HepG2 (cell line): ENCODE results near the gene TSPAN17. TPM values are rescaled to one million over a fixed set of nuclear protein-coding genes. Genes with fewer than 3 reads are reported as not detected.

Experiments
- CTCF ChIP-seq: sonication (generic); formaldehyde crosslinking; IDR thresholded peaks from 2 replicates; pipeline ENCODE4 v1.5.0; 2020; ENCODE audit warnings: mild to moderate bottlenecking, missing genetic modification reagents, moderate library complexity
- DMAP1 ChIP-seq: IDR thresholded peaks from 2 replicates; pipeline ENCODE4 v1.6.1; 2016
- GABPB1 ChIP-seq: IDR thresholded peaks from 2 replicates; pipeline ENCODE4 v1.6.1; 2016; ENCODE audit warnings: mild to moderate bottlenecking, missing genetic modification reagents, moderate library complexity, missing compliant biosample characterization
- HES4 ChIP-seq: sonication (generic); formaldehyde crosslinking; IDR thresholded peaks from 2 replicates; pipeline ENCODE4 v1.9.0; 2021; ENCODE audit warnings: mild to moderate bottlenecking, missing genetic modification reagents, borderline replicate concordance
- KDM2A ChIP-seq: sonication (generic); formaldehyde crosslinking; IDR thresholded peaks from 2 replicates; pipeline ENCODE4 v1.4.0; 2020; ENCODE audit warnings: low read depth, missing genetic modification reagents, borderline replicate concordance
- MAFF ChIP-seq: IDR thresholded peaks from 2 replicates; pipeline ENCODE4 v1.6.1; 2011; ENCODE audit warnings: low read depth, low read length, improper control_type of control experiment
- NFKBIZ ChIP-seq: IDR thresholded peaks from 2 replicates; pipeline ENCODE4 v1.6.1; 2018; ENCODE audit warnings: missing genetic modification reagents, missing compliant biosample characterization
- PITX1 ChIP-seq: sonication (generic); formaldehyde crosslinking; IDR thresholded peaks from 2 replicates; pipeline ENCODE4 v1.5.1; 2020; ENCODE audit warnings: mild to moderate bottlenecking, missing genetic modification reagents
- STAT5B ChIP-seq: sonication (generic); formaldehyde crosslinking; IDR thresholded peaks from 2 replicates; pipeline ENCODE4 v1.4.0; 2020; ENCODE audit warnings: missing genetic modification reagents
- STAT6 ChIP-seq: sonication (generic); formaldehyde crosslinking; IDR thresholded peaks from 2 replicates; pipeline ENCODE4 v1.4.0; 2020; ENCODE audit warnings: missing genetic modification reagents, mild to moderate bottlenecking, borderline replicate concordance
- TEAD3 ChIP-seq: optimal IDR thresholded peaks from 2 replicates; pipeline ENCODE3; 2016; ENCODE audit warnings: borderline replicate concordance
- ZBTB40 ChIP-seq, 2 experiments: fragments of 450-650 bp in 1 of 2; sonication (generic) in 1 of 2; formaldehyde crosslinking in 1 of 2; IDR thresholded peaks; 2 replicates each; pipeline versions ENCODE4 v1.6.1 to v1.8.0; 2016 to 2022; ENCODE audit warnings: antibody characterized with exemption in 1 of 2, mild to moderate bottlenecking in 1 of 2, missing genetic modification reagents in 1 of 2
- ZNF136 ChIP-seq: sonication (generic); formaldehyde crosslinking; IDR thresholded peaks from 2 replicates; pipeline ENCODE4 v1.8.1; 2022; ENCODE audit warnings: low read depth, mild to moderate bottlenecking, moderate library complexity, missing genetic modification reagents
- ZNF510 ChIP-seq: sonication (generic); formaldehyde crosslinking; IDR thresholded peaks from 2 replicates; pipeline ENCODE4 v1.4.0; 2020; ENCODE audit warnings: low read depth, mild to moderate bottlenecking, missing genetic modification reagents
- ZNF883 ChIP-seq: sonication (generic); formaldehyde crosslinking; IDR thresholded peaks from 2 replicates; pipeline ENCODE4 v1.5.1; 2020; ENCODE audit warnings: mild to moderate bottlenecking, missing genetic modification reagents; ENCODE audit errors: not compliant biosample characterization
- polyA plus RNA-seq, 8 experiments: library from polyadenylated mRNA; depleted of rRNA in 3 of 8; stranded (reverse) in 7 of 8; unstranded in 1 of 8; fragments of >200 nt; fragmentation: Illumina TruSeq in 4 of 8; extraction: Trizol in 4 of 8; gene quantifications; 2 replicates each; pipeline versions ENCODE4 v1.2.1 to v1.2.3, GENCODE V29; 2011 to 2016; ENCODE audit warnings: low read depth in 4 of 8, missing spikeins in 1 of 8, mixed read lengths in 1 of 8; ENCODE audit not compliant: insufficient read depth in 1 of 8
- total RNA-seq, 5 experiments: library from RNA; depleted of rRNA; stranded (reverse); fragments of >200 nt; fragmentation: Illumina TruSeq; extraction: Trizol; gene quantifications; 2 replicates each; pipeline ENCODE4 v1.2.3, GENCODE V29; 2016; ENCODE audit warnings: low read depth in 1 of 5

Gene TSPAN17
- total and polyA plus RNA-seq, 2 of the 13 experiments (the other 11 are each of a cell fraction or from before 2014, with no cell fraction given): 11.5 to 15.0 TPM

- peak; percentile 75 for TF ChIP-seq ZBTB40 (IDR thresholded peaks at IDR 0.05)
- TF ChIP-seq ZBTB40 (CRISPR knock-in tag; IDR thresholded peaks at IDR 0.05): no peak
- TF ChIP-seq ZNF510 (CRISPR knock-in tag): peak; percentile 27; the same call in 1 of the 2 replicates
- TF ChIP-seq KDM2A (CRISPR knock-in tag): peak; percentile 65
- TF ChIP-seq STAT6 (CRISPR knock-in tag): no peak
- peak; percentile 97 for TF ChIP-seq CTCF (CRISPR knock-in tag)
- no peak for TF ChIP-seq MAFF
- peak; percentile 50; the same call in 1 of the 2 replicates for TF ChIP-seq GABPB1 (CRISPR knock-in tag)
- no peak for TF ChIP-seq ZNF136 (CRISPR knock-in tag)
- no peak for TF ChIP-seq STAT5B (CRISPR knock-in tag)
- 0 out of 2 replicates have a peak, but pooled peaks have one; percentile 28 for TF ChIP-seq NFKBIZ (CRISPR knock-in tag)
- no peak for TF ChIP-seq DMAP1 (CRISPR knock-in tag)
- TF ChIP-seq HES4 (CRISPR knock-in tag): no peak
- TF ChIP-seq PITX1: peak; percentile 52; the same call in 1 of the 2 replicates
- TF ChIP-seq TEAD3: peak; percentile 30
- TF ChIP-seq ZNF883: no peak
Measured at GRCh38 chr5:176660860-176661641, 13.8 kb downstream of the TSPAN17 start (continued).
